Panc1 (cell line): ENCODE results near the gene BEST3. TPM values are rescaled to one million over a fixed set of nuclear protein-coding genes. Genes with fewer than 3 reads are reported as not detected.

Source experiments
- ATAC-seq: fragments of 200-7000 bp; cut with Tn5 transposase; 2 replicates; pipeline ENCODE4 v1.9.1; 2020; ENCODE audit warnings: mild to moderate bottlenecking, moderate library complexity
- BruUV-seq: library from RNA; stranded (reverse); fragments of 400-500 nt; replicated peaks from 2 replicates; lab custom pipeline; 2021; lab: Mats Ljungman, UMichigan
- CTCF ChIA-PET: fragments of 300-600 bp; sonication (Branson Sonifier 250); formaldehyde crosslinking; loops from one replicate; lab custom pipeline; 2022; ENCODE audit warnings: antibody characterized with exemption; lab: Charles Lee
- POLR2A ChIA-PET: fragments of 300-600 bp; sonication (Branson Sonifier 250); formaldehyde crosslinking; loops from one replicate; lab custom pipeline; 2022; ENCODE audit warnings: antibody characterized with exemption; lab: Charles Lee
- DNase-seq: peaks from one replicate; pipeline ENCODE4 v3.0.0-alpha.2; 2010; ENCODE audit warnings: low read depth, low spot score
- H3K27ac ChIP-seq: 2 replicates; pipeline ENCODE4 v1.5.1; 2011; ENCODE audit warnings: mild to moderate bottlenecking, low read length, inconsistent platforms
- H3K27me3 ChIP-seq: fragments of 200-500 bp; sonication (Bioruptor generic); 2 replicates; pipeline ENCODE4 v1.6.0; 2014; ENCODE audit warnings: low read length, inconsistent platforms; ENCODE audit not compliant: control insufficient read depth, insufficient read depth
- H3K36me3 ChIP-seq: fragments of 200-500 bp; sonication (Bioruptor generic); 2 replicates; pipeline ENCODE4 v1.5.1; 2014; ENCODE audit warnings: inconsistent platforms, mild to moderate bottlenecking, low read length, moderate library complexity; ENCODE audit not compliant: control insufficient read depth, insufficient read depth
- H3K4me1 ChIP-seq: 2 replicates; pipeline ENCODE4 v1.5.1; 2011; ENCODE audit warnings: inconsistent platforms, mild to moderate bottlenecking, low read length, moderate library complexity; ENCODE audit not compliant: control insufficient read depth, insufficient read depth
- H3K4me3 ChIP-seq, 2 experiments: 2 replicates each; pipeline ENCODE4 v1.5.1; 2011 to 2012; ENCODE audit warnings: low read depth in 2 of 2, low read length in 2 of 2, mild to moderate bottlenecking in 2 of 2, inconsistent platforms in 1 of 2, moderate library complexity in 1 of 2
- H3K9me3 ChIP-seq: fragments of 200-500 bp; sonication (Bioruptor generic); 2 replicates; pipeline ENCODE4 v1.5.1; 2014; ENCODE audit warnings: low read depth, mild to moderate bottlenecking, inconsistent platforms, low read length, moderate library complexity; ENCODE audit not compliant: control insufficient read depth, insufficient read depth
- POLR2AphosphoS5 ChIP-seq: IDR thresholded peaks from 2 replicates; pipeline ENCODE4 v1.6.1; 2012; ENCODE audit warnings: mild to moderate bottlenecking, low read depth, low read length, moderate library complexity
- SIN3A ChIP-seq: IDR thresholded peaks from 2 replicates; pipeline ENCODE4 v1.6.1; 2012; ENCODE audit warnings: low read depth, mild to moderate bottlenecking, low read length, moderate library complexity, borderline replicate concordance; ENCODE audit not compliant: insufficient read depth
- TCF7L2 ChIP-seq: IDR thresholded peaks from 2 replicates; pipeline ENCODE4 v1.6.1; 2011; ENCODE audit warnings: mild to moderate bottlenecking, low read depth, low read length, inconsistent platforms
- in situ Hi-C: cut with HindIII; loops from 2 replicates; pipeline ENCODE4 v1.10.0; 2016; ENCODE audit warnings: low sequenced_read_pairs, low pct_unique_long_range_greater_than_20kb
- intact Hi-C: fragments of 100-400 bp; cut with micrococcal nuclease; formaldehyde crosslinking; loops from one replicate; pipeline ENCODE4 v1.10.0; 2022; ENCODE audit not compliant: unreplicated experiment
- total RNA-seq: library from RNA; stranded (reverse); gene quantifications from one replicate; pipeline ENCODE4 v1.2.1, GENCODE V29; 2021; ENCODE audit not compliant: unreplicated experiment
- TF ChIP-seq, protein P1 (sequence below), 2 experiments: IDR thresholded peaks; 2 replicates each; pipeline ENCODE4 v1.6.1; 2011 to 2012; ENCODE audit warnings: low read depth in 2 of 2, control low read depth in 1 of 2, low read length in 1 of 2, mild to moderate bottlenecking in 1 of 2, moderate library complexity in 1 of 2; ENCODE audit not compliant: insufficient read depth in 1 of 2
- TF ChIP-seq, protein P2 (sequence below): fragments of 450-650 bp; IDR thresholded peaks from 2 replicates; pipeline ENCODE4 v1.5.1; 2017; ENCODE audit warnings: mild to moderate bottlenecking

Gene BEST3
- total RNA-seq, 1 experiment from 2014 or later, result 0.67 TPM

DNA sequence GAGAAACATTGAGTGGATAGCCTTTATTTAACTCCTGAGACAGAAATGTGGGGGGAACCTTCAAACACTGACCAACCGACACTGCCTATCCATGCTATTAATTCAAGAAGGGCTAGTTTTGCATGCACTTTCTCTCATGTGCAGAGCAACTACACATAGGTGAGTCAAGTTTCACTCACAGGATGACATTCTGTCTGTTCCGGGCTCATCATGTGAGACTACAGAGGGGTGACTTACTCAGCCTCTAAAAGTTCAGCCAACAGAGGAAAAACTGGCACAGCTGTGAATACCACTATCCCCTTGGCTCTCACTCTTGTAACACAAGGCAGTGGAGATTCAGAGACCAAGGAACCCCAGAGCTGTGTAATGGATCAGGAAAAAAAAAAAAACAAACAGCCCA lies 13.3 kb downstream of the BEST3 start:
- in situ Hi-C loops (no loop called here), intact Hi-C loops (no loop called here)
- H3K9me3 ChIP-seq, result no peaks in the 10 kb centered on the region
- DNase-seq (peak; percentile 45), ATAC-seq (no peak)
- H3K27me3 ChIP-seq, result no peaks in the 10 kb centered on the region
- ChIA-PET POLR2A (no interaction called here), CTCF (no interaction called here)
- BruUV-seq, result no TSS peak
- no peak overlapping the region for H3K4me3 ChIP-seq
- TF ChIP-seq, protein P1, sequence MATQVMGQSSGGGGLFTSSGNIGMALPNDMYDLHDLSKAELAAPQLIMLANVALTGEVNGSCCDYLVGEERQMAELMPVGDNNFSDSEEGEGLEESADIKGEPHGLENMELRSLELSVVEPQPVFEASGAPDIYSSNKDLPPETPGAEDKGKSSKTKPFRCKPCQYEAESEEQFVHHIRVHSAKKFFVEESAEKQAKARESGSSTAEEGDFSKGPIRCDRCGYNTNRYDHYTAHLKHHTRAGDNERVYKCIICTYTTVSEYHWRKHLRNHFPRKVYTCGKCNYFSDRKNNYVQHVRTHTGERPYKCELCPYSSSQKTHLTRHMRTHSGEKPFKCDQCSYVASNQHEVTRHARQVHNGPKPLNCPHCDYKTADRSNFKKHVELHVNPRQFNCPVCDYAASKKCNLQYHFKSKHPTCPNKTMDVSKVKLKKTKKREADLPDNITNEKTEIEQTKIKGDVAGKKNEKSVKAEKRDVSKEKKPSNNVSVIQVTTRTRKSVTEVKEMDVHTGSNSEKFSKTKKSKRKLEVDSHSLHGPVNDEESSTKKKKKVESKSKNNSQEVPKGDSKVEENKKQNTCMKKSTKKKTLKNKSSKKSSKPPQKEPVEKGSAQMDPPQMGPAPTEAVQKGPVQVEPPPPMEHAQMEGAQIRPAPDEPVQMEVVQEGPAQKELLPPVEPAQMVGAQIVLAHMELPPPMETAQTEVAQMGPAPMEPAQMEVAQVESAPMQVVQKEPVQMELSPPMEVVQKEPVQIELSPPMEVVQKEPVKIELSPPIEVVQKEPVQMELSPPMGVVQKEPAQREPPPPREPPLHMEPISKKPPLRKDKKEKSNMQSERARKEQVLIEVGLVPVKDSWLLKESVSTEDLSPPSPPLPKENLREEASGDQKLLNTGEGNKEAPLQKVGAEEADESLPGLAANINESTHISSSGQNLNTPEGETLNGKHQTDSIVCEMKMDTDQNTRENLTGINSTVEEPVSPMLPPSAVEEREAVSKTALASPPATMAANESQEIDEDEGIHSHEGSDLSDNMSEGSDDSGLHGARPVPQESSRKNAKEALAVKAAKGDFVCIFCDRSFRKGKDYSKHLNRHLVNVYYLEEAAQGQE (IDR thresholded peaks at IDR 0.05; ENCODE audit: insufficient read depth in 1 of 2, low read depth in 2 of 2, low read length in 1 of 2), result no peak
- TF ChIP-seq, protein P2, sequence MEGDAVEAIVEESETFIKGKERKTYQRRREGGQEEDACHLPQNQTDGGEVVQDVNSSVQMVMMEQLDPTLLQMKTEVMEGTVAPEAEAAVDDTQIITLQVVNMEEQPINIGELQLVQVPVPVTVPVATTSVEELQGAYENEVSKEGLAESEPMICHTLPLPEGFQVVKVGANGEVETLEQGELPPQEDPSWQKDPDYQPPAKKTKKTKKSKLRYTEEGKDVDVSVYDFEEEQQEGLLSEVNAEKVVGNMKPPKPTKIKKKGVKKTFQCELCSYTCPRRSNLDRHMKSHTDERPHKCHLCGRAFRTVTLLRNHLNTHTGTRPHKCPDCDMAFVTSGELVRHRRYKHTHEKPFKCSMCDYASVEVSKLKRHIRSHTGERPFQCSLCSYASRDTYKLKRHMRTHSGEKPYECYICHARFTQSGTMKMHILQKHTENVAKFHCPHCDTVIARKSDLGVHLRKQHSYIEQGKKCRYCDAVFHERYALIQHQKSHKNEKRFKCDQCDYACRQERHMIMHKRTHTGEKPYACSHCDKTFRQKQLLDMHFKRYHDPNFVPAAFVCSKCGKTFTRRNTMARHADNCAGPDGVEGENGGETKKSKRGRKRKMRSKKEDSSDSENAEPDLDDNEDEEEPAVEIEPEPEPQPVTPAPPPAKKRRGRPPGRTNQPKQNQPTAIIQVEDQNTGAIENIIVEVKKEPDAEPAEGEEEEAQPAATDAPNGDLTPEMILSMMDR, result no peak
- TF ChIP-seq SIN3A, result no peak
- TF ChIP-seq TCF7L2, result no peak
- no peak for TF ChIP-seq POLR2AphosphoS5
- H3K4me1 ChIP-seq, result peaks cover 26% of the 10 kb centered on the region
- no peaks in the 10 kb centered on the region for H3K36me3 ChIP-seq
- no peak overlapping the region for H3K27ac ChIP-seq

DNA sequence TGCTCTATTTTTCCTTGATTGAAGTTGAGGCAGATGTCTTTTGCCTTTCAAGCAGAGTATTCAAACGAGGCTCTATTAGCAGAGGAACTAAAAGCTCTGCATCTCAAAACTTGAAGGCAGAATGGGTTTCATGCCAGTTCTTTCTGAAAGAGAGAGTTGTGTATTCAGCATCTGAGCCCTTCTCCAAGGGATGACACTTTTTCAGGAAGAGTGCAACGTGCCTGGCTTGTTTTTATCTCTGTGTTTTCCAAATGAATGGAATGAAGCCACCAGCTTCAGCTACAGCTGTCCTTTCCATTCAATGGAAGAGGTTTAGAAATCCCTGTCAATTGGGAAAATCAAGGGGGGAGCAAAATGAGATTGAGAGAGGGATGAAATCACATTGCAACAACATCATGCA lies 14.6 kb downstream of the BEST3 start:
- POLR2A ChIA-PET, result no interaction called here

More for the DNA sequence above, 14.6 kb downstream of the BEST3 start:
- in situ Hi-C loops, result no loop called here
- no peak for DNase-seq
- TF ChIP-seq TCF7L2, result no peak
- TF ChIP-seq POLR2AphosphoS5, result no peak
- TF ChIP-seq, protein P2, result no peak
- TF ChIP-seq, protein P1 (IDR thresholded peaks at IDR 0.05; ENCODE audit: insufficient read depth in 1 of 2, low read depth in 2 of 2, low read length in 1 of 2), result no peak
- TF ChIP-seq SIN3A, result no peak
- Histone ChIP-seq H3K27ac (no peak overlapping the region), H3K9me3 (no peaks in the 10 kb centered on the region), H3K36me3 (no peaks in the 10 kb centered on the region), H3K4me3 (no peak overlapping the region), H3K4me1 (peaks cover 20% of the 10 kb centered on the region), H3K27me3 (no peaks in the 10 kb centered on the region)
- intact Hi-C loops, result no loop called here
- ATAC-seq, result no peak
- no TSS peak for BruUV-seq
- CTCF ChIA-PET, result no interaction called here
